Caki2 (cell line): ENCODE measurements around the gene SUCO. TPM values are rescaled to one million over a fixed set of nuclear protein-coding genes. Genes with fewer than 3 reads are reported as not detected.
A peak's percentile ranks its signal among the peaks of the same experiment; 100 is the strongest.
"Not testable (repeated sequence)": the region's sequence is repeated elsewhere in the genome, so short reads cannot be mapped to it uniquely, and the experiment has no call there.

ENCODE experiments used
- DNase-seq: peaks from one replicate; pipeline ENCODE4 v3.0.0-alpha.2; 2015; ENCODE audit warnings: low read depth
- in situ Hi-C: cut with HindIII; loops from 2 replicates; pipeline ENCODE4 v1.10.0; 2016; ENCODE audit warnings: low sequenced_read_pairs, low pct_unique_long_range_greater_than_20kb, mixed read lengths
- total RNA-seq: library from RNA; depleted of rRNA; stranded (reverse); fragments of >200 nt; shearing (Covaris generic); gene quantifications from 2 replicates; pipeline ENCODE4 v1.2.3, GENCODE V29; 2014; ENCODE audit warnings: low replicate concordance; rRNA removed

The SUCO gene, protein sequence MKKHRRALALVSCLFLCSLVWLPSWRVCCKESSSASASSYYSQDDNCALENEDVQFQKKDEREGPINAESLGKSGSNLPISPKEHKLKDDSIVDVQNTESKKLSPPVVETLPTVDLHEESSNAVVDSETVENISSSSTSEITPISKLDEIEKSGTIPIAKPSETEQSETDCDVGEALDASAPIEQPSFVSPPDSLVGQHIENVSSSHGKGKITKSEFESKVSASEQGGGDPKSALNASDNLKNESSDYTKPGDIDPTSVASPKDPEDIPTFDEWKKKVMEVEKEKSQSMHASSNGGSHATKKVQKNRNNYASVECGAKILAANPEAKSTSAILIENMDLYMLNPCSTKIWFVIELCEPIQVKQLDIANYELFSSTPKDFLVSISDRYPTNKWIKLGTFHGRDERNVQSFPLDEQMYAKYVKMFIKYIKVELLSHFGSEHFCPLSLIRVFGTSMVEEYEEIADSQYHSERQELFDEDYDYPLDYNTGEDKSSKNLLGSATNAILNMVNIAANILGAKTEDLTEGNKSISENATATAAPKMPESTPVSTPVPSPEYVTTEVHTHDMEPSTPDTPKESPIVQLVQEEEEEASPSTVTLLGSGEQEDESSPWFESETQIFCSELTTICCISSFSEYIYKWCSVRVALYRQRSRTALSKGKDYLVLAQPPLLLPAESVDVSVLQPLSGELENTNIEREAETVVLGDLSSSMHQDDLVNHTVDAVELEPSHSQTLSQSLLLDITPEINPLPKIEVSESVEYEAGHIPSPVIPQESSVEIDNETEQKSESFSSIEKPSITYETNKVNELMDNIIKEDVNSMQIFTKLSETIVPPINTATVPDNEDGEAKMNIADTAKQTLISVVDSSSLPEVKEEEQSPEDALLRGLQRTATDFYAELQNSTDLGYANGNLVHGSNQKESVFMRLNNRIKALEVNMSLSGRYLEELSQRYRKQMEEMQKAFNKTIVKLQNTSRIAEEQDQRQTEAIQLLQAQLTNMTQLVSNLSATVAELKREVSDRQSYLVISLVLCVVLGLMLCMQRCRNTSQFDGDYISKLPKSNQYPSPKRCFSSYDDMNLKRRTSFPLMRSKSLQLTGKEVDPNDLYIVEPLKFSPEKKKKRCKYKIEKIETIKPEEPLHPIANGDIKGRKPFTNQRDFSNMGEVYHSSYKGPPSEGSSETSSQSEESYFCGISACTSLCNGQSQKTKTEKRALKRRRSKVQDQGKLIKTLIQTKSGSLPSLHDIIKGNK (N-terminal part only)
- 4.2 and 8.9 TPM in 2 replicates for total RNA-seq

DNA sequence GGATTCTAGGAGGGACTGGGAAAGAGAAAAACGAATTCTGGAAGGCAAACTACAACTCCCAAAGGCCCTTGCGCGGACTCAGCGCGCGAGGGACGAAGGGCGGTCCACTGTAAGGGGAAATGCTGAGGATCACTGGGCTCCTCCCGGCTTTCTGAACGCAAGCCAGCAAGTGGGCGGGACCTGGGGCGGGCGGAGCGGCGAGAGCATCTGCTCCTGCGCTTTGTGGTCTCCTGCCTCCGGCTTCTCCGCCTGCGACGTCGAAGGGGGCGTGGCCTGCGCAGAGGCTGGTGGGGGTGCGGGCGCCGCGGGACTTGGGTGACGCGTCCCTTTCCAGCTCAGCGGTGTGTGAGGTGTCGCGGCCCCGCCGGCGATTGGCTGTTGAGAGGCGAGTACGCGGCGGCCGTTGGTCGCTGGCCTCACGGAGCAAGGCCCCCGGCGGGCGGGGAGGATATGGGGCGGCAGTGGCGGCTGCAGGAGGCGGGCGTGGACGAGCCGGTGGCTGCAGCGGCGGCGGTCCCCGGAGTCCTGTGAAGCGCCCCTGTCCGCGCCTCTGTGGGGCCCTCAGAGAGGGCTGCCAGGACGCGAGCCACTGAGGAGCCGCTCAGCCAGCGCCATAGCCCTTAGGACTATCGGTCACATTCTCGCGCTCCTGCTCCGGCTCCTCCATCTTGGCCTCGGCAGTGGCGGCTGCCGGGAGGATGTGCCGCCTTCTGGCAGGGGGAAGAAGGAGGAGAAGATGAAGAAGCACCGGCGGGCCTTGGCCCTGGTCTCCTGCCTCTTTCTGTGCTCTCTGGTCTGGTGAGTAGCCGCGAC, at the start of gene SUCO:
SUCO (plus strand) TSS at position 451 of the 813 bp plus-strand sequence; CDS start at position 737, 286 bp downstream.
- DNase-seq, result peak; percentile 100
- in situ Hi-C loops, result no loop called here

DNA sequence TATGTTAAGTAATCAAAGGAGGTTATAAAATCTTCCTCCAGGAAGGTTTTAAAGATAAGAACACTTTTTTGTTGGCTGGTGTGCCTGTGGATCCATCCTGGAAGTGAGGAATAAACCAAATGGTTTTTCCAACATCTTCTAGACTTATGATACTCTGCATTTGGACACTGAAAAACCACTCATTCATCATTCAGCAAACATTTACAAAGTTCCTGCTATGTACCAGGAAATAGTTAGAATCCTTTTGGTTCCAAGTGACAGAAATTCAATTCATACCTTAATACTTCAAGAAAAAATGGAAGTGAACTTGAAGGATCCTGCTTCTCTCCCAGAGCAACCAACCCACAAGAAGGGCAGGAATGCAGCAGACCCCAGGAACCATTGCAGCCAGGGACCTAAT, 49.5 kb upstream of the SUCO start:
- in situ Hi-C loops, result no loop called here

DNA sequence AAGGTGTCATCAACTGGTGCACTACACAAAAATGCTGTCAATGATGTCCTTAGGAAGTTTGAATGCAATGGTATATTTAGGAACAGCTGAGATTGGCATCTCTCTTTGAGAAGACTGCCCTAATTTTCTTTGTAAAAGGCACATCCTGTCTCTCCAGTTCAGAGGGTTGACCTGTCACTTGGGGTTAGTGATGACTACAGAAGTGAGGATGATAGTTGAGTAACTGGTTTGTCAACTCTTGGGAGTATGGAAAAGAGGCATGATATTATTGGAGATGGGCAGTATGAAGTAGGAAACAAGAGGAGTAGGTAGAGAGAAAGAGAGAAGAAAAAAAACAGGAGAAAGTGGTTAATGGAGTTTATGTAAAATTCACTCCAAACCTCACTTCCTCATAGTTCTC, 48.7 kb upstream of the SUCO start:
- in situ Hi-C loops, result no loop called here
- no peak for DNase-seq

More for the DNA sequence above, 49.5 kb upstream of the SUCO start:
- no peak for DNase-seq

DNA sequence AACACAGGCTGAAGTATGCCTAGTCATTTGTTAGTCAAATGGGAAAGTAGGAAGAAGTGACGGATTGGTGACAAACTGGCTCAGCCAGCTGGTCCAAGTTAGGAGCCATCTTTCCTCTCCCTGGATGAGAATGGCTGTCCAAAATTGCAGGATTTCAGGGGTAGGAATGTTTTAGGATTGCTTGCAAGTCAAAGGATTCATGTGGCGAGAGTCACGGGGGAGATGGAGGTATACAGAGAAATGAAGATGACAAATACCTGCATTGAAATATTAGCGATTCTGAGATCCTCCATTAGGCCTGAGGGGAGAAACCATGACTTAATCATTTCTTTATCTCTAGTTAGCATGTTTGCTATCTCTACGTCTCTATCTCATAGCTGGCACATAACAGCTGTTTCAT, 47.3 kb upstream of the SUCO start:
- in situ Hi-C loops, result no loop called here
- DNase-seq, result no peak

DNA sequence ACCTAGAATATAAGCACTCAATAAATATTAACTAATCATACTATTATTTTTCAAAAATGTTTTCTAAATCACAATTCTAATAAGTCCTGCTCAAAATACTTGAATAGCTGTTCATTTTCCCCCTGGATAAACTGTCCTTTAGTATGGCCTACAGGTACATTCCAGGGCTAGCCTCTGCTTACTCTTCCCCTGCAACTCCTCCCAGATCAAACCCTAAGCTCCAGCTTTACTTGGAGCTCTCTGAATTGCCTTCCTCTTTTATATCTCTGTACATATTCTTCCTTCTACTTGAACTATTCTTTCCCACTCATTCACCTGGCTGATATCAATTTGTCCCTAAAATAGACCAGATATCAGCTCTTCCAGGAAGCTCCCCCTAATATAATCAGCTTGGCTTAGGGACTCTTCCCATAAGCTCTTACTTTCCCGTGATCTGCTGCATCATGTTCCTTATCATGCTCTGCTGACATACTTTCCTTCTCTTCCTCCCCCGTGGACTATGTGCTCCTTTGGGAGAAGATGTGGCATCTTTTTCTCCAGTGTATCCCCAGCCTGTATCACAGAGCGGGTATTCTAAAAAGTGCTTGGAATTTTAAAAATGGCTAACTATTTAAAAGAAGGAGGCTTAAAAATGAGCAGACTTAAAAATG, 46.0 kb upstream of the SUCO start:
- no peak for DNase-seq
- in situ Hi-C loops, result no loop called here

DNA sequence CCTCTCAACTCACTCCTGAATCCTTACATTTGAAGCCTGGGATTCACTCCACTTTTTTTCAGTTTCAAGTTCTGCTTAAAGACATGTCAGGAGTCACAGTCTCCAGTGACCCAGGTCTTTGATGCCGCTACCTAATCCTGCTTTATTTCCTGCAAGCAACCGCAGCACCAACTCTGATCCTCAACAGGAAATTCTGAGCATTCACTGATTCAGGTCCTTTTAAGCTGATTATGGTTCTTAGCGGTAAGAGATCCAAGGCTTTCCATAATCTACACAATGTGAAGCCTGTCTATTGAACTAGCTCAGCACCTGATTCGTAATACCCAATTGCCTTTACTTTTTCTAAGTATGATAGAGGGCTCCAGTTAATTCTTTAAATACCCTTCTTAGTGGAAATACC, 45.4 kb upstream of the SUCO start:
- DNase-seq, result no peak
- in situ Hi-C loops, result no loop called here

DNA sequence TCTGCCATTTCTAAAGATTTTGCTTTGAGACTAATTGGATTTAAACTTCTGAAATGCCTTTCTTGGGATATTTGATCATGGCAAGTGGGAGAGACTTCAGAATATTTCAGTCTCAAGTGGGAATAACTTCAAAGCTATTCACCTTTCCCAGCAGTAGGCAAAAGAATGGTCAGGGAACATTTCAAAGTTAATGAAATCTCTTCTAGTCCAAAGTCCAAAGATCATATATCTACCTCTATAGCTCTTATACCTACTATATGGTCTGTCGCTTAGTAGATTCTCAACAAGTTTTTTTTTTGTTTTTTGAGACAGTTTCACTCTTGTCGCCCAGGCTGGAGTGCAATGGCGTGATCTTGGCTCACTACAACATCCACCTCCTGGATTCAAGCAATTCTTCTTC, 44.6 kb upstream of the SUCO start:
- no peak for DNase-seq
- in situ Hi-C loops, result no loop called here

DNA sequence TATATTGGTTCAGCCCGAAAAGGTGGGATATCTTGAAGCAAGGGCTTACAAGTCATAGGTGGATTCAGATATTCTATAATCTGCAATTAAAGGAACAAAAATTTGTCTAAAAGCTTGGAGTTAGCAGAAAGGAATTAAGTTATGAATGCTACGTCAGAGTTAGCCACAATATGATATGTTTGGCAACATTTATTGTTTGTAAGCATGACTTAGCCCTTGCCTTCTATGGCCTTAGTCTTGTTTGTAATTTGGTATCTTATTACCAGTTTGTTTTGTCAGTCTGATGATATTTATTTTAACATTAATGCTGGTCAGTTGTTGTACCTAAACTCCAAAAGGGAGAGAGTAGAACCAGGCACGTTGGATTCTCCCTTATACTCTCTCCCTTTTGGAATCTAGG, 43.1 kb upstream of the SUCO start:
- in situ Hi-C loops, result no loop called here
- DNase-seq, result no peak

DNA sequence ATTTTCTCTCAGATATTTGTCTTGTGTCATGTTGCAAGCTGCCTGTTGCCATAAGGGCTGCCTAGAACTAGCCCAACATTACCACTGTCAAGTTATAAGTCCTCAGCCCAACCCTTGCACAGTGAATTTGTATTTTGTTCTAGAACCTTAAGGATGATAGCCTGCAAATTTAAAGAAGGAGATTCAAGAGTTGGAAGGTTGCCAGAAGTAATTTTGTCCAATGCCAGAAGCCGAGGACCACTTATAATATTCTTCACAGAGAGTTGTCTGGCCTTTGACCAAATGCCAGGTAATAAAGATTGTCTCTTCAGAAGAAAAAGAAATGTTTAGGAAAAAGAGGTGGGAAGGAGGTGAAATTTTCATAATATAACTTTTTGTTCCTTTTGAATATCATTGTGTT, 40.5 kb upstream of the SUCO start:
- in situ Hi-C loops, result no loop called here
- DNase-seq, result no peak

DNA sequence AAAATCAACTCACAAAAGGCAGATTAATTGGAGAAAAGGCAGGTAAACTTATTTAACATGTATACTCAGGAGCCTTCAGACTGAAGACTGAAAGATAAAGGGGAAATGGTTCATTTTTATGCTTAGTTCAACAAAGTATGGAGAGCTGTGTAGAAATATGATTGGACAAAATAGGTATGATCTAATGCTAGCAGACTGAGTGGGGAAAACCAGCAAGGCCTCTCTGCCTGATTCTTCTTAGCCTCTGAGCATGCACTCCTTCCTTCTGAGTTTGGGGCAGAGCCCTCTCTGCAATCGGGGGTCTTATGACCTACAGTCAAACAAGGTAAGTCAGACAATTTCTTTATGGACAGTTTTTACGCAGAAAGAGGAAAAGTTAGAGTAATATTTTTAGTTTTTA, 38.8 kb upstream of the SUCO start:
- DNase-seq, result no peak
- in situ Hi-C loops, result no loop called here

DNA sequence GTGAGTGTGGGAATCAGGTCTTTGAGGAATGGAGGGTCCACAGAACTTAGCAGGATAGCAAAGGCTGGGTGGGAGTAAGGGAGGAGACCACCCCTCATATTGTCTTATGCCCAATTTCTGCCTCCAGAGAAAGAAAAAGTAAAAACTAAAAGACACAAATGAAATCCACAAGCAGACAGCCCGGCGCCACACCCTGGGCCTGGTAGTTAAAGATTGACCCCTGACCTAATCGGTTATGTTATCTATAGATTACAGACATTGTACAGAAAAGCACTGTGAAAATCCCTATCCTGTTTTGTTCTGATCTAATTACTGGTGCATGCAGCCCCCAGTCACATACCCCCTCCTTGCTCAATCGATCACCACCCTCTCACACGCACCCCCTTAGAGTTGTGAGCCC, 36.8 kb upstream of the SUCO start:
- DNase-seq, in situ Hi-C loops: not testable (repeated sequence)

DNA sequence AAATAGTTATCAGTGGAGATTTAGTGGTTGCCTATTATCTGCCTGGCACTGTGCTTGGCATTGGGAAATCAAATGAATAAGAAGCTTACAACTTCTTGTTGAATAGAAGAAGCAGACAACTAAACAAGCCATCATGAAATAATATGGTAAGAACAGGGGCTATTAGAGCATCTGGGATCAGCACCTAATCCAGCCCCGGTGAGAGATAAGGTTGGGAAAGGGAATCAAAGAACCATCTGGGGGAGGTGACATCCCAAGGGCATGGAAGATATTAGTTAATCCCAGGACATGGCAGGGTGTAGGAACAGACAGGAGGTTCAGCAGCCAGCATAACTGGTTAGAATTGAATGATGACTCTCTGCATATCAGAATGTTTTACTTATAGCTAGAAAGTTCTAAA, 36.3 kb upstream of the SUCO start:
- in situ Hi-C loops, result no loop called here
- no peak for DNase-seq

DNA sequence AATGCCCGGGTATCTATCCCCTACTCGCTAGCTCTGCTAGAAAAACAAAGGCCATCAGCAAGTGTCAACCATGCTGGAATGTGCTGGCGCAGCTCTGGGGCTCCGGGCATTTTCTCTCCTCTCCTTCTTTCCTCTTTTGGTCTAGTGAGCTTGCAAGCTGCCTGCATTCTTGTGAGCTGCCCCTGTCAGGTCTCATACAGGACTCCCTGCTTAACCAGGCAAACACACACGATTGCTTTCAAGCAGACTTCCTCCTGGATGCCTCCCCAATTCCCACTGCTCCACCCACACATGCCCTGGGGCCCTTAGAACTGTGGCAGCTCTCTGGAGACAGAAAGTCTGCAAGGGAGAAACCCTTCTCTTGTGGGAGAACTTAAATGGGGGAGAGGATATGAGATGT, 35.7 kb upstream of the SUCO start:
- in situ Hi-C loops, result no loop called here
- peak; percentile 22 for DNase-seq

DNA sequence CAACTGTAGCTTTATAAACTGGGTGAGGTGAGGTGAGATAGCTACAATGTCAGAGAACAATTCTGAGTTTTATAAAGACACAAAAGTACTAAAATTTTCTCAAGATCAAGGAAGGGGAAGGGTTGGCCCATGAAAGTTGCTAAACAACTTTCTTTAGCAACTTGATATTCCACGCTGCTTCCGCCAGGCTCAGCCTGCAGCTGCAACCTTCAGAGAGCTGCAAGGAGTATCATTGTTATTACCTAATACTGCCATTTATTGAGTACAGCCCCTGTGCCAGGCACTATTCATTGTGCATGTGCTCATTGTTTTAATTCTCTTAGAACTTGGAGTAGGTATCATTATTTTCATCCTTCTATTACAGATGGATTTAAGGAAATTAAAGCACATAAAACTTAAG, 34.1 kb upstream of the SUCO start:
- no peak for DNase-seq
- in situ Hi-C loops, result no loop called here

DNA sequence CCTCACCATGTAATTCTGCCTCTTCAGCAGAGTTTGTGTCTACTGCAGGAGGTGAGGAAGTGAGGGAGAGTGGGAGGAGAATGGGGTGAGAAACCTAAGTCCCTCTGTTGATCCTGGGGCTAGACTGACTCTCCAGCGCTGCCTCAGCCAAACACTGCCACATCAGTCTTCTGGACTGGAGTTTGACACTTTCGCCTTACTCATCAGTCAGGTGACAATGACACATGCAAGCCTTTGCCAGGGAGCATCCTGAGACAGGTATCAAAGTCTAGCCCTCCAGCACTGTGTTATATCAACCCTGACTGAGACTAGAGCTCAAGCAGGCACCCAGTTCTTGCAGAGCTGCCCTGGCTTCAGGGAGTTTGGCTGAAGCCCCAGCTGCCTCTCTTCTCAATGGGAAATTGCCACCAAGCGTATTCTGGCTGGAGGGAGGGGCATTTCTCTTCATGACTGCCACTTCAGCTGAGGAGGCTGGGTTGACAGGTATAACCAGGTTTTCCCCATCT, 33.3 kb upstream of the SUCO start:
- DNase-seq, result peak; percentile 78
- in situ Hi-C loops, result no loop called here

DNA sequence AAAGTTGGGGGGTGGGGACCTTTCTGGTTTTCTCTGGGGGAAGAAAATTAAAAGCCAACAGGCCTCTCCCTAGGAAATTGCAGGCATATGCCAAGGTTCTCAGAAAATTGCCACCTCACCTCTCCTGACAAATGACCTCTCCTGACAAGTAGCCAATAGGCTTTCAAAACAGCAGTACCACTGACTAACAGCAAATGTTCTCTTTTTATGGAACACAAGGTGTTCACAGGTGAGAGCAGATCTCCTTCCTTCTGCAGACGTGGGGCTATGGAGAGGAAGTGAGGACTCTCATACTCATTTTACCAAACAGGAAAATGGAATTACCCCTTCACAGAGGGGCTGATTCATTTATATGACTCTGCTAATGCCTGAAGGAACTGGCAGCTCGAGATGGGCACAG, 32.7 kb upstream of the SUCO start:
- no peak for DNase-seq
- in situ Hi-C loops, result no loop called here

DNA sequence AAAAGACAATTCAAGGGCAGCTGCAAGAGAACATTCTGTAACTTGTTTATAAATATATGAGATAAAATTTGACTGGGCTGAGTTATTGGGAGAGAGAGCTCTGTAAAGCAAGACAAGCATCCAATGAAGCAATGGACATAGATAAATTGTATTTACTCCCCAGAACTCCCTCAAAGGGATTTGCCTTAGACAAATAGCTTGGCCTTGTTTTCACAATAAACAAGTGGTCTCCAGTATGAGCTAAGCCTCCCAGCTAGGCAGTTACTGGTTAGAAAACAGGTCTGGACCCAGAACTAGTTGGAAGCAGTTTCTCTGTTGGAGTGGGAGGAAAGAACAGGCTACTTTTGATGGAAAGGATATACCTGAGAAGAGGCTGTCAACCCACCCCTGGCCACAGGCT, 25.2 kb upstream of the SUCO start:
- in situ Hi-C loops, result no loop called here
- DNase-seq, result no peak
